GM12878 (cell line): ENCODE measurements around the gene ARHGEF35.
"Not testable (repeated sequence)": the region's sequence is repeated elsewhere in the genome, so short reads cannot be mapped to it uniquely, and the experiment has no call there.

Experiments used
- ESRRA ChIP-seq: IDR thresholded peaks from 2 replicates; pipeline ENCODE4 v1.6.1; 2012; ENCODE audit warnings: mild to moderate bottlenecking, low read length, improper control_type of control experiment
- EZH2 ChIP-seq: IDR thresholded peaks from 2 replicates; pipeline ENCODE4 v1.6.1; 2012; ENCODE audit warnings: low read depth, mild to moderate bottlenecking, control low read depth, inconsistent platforms, low read length, borderline replicate concordance; ENCODE audit not compliant: control insufficient read depth
- GABPA ChIP-seq: IDR thresholded peaks from 2 replicates; pipeline ENCODE4 v1.6.1; 2014; ENCODE audit warnings: antibody characterized with exemption, low read depth, mild to moderate bottlenecking, inconsistent platforms
- POLR2A ChIP-seq: IDR thresholded peaks from 2 replicates; pipeline ENCODE4 v1.6.1; 2011; ENCODE audit warnings: low read depth, mild to moderate bottlenecking, low read length
- RB1 ChIP-seq: fragments of 450-650 bp; formaldehyde crosslinking; IDR thresholded peaks from 2 replicates; pipeline ENCODE4 v1.6.1; 2017; ENCODE audit warnings: mild to moderate bottlenecking, borderline replicate concordance
- RCOR1 ChIP-seq: conservative IDR thresholded peaks from 2 replicates; pipeline ENCODE4 v1.6.1; 2012; ENCODE audit warnings: low read depth, low read length, improper control_type of control experiment
- RUNX3 ChIP-seq: IDR thresholded peaks from 2 replicates; pipeline ENCODE4 v1.6.1; 2012; ENCODE audit warnings: low read length, inconsistent platforms
- TAF1 ChIP-seq: IDR thresholded peaks from 2 replicates; pipeline ENCODE4 v1.6.1; 2011; ENCODE audit warnings: mild to moderate bottlenecking, low read depth, low read length, borderline replicate concordance
- TF ChIP-seq, protein P1 (sequence below), 3 experiments: IDR thresholded peaks in 2 of 3; conservative IDR thresholded peaks in 1 of 3; 2 replicates each; pipeline ENCODE4 v1.5.1; 2011; ENCODE audit warnings: low read depth in 3 of 3, low read length in 3 of 3, mild to moderate bottlenecking in 3 of 3, control low read depth in 2 of 3, moderate library complexity in 2 of 3, inconsistent platforms in 1 of 3, mixed read lengths in 1 of 3; ENCODE audit not compliant: control insufficient read depth in 2 of 3, insufficient read depth in 1 of 3; ENCODE audit errors: extremely low read depth in 1 of 3
- TF ChIP-seq, protein P2 (sequence below): IDR thresholded peaks from 2 replicates; pipeline ENCODE4 v1.6.1; 2011; ENCODE audit warnings: borderline replicate concordance, low read depth, mild to moderate bottlenecking, moderate library complexity, mixed read lengths, low read length; ENCODE audit not compliant: insufficient read depth; ENCODE audit errors: extremely low read length
- TF ChIP-seq, protein P3 (sequence below): IDR thresholded peaks from 2 replicates; pipeline ENCODE4 v1.6.1; 2011; ENCODE audit warnings: low read depth, mild to moderate bottlenecking, low read length, moderate library complexity, borderline replicate concordance; ENCODE audit errors: extremely low read depth

DNA sequence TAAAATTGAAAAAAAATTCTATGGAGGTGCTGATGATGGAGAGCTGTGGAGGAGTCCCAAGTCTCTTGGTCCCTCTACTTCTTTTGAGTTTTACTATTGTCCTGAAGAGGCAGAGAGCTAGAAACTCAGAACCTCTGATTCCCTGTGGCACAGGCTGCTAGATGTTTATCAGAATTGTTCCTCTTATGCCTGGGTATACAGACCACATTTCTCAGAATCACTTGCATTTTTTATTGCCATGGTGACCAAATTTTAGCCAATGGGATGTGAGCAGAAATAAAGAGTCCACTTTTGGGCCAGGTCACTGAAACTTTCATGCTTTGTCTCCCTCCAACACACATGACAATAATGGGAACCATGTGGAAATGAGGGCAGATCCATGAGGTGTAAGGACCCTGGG lies 28.0 kb upstream of the ARHGEF35 start:
- TF ChIP-seq ESRRA, RB1, RCOR1, EZH2, TAF1, POLR2A, GABPA, RUNX3: not testable (repeated sequence)
- TF ChIP-seq, protein P1, sequence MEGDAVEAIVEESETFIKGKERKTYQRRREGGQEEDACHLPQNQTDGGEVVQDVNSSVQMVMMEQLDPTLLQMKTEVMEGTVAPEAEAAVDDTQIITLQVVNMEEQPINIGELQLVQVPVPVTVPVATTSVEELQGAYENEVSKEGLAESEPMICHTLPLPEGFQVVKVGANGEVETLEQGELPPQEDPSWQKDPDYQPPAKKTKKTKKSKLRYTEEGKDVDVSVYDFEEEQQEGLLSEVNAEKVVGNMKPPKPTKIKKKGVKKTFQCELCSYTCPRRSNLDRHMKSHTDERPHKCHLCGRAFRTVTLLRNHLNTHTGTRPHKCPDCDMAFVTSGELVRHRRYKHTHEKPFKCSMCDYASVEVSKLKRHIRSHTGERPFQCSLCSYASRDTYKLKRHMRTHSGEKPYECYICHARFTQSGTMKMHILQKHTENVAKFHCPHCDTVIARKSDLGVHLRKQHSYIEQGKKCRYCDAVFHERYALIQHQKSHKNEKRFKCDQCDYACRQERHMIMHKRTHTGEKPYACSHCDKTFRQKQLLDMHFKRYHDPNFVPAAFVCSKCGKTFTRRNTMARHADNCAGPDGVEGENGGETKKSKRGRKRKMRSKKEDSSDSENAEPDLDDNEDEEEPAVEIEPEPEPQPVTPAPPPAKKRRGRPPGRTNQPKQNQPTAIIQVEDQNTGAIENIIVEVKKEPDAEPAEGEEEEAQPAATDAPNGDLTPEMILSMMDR (IDR thresholded peaks at IDR 0.05 in 2 of 3, conservative IDR thresholded peaks at IDR 0.05 in 1 of 3; ENCODE audit: control insufficient read depth in 2 of 3, extremely low read depth in 1 of 3, insufficient read depth in 1 of 3, low read depth in 3 of 3, low read length in 3 of 3), result not testable (repeated sequence)
- TF ChIP-seq, protein P2, sequence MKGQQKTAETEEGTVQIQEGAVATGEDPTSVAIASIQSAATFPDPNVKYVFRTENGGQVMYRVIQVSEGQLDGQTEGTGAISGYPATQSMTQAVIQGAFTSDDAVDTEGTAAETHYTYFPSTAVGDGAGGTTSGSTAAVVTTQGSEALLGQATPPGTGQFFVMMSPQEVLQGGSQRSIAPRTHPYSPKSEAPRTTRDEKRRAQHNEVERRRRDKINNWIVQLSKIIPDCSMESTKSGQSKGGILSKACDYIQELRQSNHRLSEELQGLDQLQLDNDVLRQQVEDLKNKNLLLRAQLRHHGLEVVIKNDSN, result not testable (repeated sequence)
- TF ChIP-seq, protein P3, sequence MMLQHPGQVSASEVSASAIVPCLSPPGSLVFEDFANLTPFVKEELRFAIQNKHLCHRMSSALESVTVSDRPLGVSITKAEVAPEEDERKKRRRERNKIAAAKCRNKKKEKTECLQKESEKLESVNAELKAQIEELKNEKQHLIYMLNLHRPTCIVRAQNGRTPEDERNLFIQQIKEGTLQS, result not testable (repeated sequence)
